Measurements from ENCODE around the gene TLE5.
"Not testable (repeated sequence)": the region's sequence is repeated elsewhere in the genome, so short reads cannot be mapped to it uniquely, and the experiment has no call there.

TLE5 gene

DNA sequence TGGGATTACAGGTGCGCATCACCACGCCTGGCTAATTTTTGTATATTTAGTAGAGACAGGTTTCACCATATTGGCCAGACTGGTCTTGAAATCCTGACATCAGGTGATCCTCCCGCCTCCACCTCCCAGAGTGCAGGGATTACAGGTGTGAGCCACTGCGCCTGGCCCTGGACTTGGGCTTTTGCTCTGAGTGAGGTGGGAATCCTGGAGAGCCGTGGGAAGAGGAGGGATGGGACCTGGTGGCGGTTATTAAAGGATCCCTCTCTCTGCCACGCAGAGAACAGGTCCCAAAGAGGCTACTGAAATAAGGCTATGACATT is 1.7 kb upstream of the TLE5 start:
- in situ Hi-C loops (cut with HindIII; ENCODE audit: low sequenced_read_pairs): no loop called here

DNA sequence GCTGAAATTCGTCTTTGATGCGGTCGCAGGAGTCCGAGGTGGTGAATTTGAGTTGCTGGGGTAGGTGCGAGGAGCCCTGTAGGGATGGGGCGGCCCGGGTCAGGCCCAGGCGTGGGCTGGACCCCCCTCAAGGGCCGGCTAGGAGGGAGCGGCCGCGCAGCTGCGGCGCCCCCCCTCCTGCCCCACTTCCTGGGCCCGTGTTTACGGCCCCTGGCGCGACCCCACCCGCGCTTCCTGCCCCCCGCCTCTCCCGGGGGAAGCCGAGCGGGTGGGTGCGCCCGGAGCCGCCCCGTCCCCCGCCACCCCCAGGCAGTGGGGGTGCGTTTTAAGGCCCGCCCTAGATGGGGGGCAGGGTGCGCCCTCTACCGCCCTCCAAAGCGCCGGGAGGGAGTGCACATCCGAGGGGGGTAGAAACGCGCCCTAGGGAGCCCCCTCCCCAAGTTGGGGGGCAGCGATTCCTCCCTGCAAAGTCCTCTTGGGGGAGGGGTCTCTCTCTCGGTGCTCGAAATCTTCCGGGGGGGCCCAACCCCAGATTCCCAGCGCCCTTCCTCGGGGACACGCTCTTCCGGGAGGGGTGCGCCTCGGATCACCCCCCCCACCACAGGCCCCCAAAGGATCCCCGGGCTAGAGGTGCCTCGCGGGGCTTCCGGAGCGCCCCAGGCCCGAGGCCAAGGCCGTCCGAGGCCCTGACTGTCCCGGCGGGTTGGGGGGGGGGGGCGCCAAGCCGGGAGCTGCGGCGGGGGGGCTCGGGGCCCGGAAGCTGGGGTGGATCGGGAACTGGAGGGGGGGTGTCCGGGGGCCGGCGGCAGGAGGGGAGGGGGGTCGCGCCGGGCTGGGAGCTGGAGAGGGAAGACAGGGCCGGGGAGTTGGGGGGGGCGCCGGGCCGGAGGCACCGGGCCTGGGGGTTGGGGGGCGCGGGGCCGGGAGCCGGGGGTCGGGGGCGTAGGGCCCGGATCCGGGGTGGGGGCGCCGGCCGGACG is 823 bp downstream of the TLE5 start:
- in situ Hi-C loops (cut with HindIII; ENCODE audit: low sequenced_read_pairs): no loop called here

DNA sequence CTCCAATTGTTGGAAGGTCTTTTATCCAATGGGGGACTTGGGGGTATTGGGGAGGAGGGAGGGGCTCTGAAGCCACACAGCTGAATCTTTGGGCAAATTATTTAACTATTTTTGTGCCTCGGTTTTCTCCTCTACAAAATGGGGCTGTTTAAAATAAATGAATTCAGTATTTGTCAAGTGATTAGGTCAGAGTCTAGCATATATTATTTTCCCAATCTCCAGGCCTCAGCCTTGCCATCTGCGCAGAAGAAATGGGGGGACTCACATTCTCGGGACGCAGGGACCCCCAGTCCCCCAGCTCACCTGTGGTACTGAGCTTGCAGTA is 1.5 kb downstream of the TLE5 start:
- in situ Hi-C loops (cut with HindIII; ENCODE audit: low sequenced_read_pairs): no loop called here

DNA sequence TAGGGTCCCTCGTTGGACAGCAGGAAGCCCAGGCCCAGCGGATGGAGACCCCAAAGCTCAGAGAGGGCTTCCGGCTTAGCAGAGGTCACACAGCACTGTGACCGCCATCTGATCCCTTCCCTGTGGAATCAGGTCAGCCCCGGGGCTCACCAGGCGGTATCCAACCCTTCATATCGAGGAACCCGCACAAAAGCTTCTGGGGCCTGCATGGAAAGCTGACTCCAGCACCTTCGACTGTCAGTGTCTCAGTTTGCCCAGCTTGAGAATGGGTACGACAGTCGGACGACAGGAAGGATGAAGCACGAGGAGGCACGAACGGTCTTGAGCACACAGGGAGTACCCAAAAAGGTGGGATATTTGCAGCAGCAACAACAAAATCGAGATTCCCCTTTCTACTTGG is 2.6 kb downstream of the TLE5 start:
- in situ Hi-C loops (cut with HindIII; ENCODE audit: low sequenced_read_pairs): no loop called here

DNA sequence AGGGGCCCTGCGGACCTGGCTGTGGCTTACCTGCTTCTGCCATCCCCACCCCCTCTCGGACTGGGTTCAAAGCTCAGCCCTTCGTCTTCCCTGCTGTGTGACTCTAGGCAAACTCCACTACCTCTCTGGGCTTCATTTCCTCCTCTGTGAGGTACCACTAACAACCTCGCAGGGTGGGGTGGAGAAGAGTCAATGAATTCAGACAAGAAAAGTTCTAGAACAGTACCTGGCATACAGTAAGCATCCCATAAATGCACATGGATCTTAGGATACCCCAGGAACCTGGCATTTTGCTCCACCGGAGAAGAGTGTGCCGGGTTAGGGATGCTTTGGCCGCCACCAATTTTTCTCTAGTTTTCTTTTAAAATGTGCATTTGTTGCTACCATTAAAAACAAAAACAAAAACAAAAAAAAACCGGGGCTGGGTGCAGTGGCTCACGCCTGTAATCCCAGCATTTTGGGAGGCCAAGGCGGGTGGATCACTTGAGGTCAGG is 3.4 kb downstream of the TLE5 start:
- in situ Hi-C loops (cut with HindIII; ENCODE audit: low sequenced_read_pairs): no loop called here

DNA sequence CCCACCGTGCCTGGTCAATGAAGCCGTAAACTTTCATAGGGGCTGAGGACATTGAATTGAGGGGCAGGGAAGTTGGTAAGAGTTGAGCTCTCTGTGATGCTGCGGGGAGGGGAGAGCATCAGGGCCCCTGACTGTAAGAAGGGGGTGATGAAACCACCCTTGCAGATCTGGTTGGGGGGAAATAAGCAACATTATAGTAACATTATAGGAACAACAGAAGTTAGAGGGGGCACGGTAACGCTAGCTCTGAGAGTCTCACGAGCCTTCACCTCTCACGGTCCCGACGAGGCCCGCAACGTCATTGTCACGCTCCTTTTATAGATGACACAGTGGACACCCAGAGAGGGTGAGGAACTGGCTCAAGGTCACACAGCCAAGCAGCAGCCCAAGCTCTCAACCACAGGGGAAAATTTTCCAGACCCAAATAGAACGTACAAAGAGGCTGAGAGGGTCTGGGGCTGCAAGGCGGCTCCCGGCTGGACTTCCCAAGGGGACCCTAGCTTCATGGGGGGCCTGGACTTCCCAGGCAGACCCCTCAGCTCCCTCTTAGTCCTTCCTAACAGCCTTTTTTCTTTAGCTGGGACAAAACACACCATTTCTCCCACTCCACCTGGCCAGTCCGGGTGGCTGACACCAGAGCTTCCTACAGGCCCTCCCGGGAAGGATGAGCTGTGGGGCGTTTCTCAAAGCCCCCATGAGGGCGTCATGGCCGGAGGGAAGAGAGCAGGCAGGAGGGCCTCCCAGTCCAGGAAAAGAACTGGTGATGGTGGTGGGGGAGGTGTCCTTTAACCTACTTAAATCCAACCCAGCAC is 4.1 kb downstream of the TLE5 start:
- in situ Hi-C loops (cut with HindIII; ENCODE audit: low sequenced_read_pairs): no loop called here

DNA sequence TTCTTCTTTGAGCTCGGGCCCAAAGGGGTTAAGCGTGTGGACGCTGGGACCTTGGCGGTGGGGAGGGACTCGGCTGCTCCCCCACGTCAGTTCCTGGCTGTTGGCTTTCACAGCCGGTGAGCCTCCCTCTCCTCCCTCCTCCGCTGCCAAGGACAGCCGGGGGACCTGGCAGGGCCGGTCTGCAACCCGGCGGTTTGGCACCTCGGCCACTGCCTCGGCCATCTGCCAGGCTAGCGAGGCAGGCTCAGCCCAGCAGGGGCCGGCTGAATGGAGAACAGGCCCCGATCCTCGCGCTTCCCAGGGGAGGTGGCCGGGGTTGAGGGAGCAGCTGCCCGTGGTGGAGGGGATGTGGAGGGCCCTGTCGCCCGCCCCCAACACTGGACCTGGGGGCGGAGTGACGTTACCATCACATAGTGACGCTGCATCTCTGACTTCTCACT is 5.0 kb downstream of the TLE5 start:
- in situ Hi-C loops (cut with HindIII; ENCODE audit: low sequenced_read_pairs): no loop called here

DNA sequence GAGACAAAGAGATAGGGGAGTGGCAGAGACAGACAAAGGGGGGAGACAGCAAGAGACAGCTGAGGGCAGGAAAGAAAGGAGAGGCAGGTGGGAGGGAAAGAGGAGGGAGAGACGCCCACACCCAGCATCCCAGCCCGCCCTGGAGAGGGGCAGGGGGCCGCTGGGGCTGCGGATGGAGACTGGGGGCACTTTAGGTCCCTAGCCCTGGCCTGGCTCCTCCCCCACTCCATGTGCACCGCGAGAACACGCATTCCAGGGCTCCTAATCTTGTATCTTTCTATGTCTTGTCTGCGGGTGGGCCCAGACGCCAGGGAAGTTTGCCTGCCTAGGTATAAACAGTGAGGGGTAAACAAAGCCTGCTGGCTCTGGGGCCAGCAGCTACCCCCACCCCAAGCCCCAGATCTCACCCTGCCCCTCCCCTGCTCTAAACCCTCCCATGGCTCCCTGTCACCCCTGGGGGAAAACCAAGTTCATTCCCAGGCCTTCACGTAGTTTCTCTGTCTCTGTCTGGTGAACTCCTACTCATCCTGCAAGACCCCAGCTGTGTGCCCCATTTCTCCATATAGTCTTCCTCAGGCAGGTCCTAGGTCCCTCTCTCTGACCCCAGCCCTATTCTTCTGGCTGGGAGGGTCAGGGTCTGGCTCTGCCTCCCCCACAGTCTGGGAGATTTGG is 5.7 kb downstream of the TLE5 start:
- in situ Hi-C loops (cut with HindIII; ENCODE audit: low sequenced_read_pairs): no loop called here

DNA sequence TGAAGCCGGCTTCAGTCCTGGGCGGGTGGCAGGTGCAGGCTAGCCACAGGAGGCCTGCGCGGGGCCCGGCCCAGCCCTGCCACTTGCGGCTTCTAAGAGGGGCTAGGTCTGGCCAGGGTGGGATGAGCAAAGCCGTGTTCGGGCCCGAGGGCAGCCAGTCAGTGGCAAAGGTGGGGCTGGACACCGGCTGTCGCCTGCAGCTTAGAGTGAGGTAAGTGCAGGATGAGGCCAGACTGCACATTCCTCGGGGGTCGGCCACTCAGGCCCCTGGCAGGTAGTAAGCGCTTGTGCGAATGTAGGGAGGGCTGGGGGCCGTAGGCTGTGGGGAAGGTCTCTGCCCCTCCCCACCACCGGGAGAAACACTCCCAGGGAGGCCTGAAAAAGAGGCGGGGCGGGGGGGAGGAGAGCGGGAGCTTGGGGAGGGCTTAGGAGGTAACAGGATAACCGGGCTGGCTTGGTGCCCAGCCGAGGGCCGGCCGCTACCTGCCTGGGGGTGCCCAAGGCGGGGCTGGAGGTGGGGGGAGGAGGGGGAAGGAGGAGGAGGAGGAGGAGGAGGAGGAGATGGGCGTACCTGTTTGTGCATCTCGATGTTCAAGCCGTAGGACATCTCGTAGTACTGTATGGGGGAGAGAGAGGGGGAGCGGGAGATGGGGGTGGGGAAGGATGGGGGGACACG is 6.4 kb downstream of the TLE5 start:
- in situ Hi-C loops (cut with HindIII; ENCODE audit: low sequenced_read_pairs): no loop called here

DNA sequence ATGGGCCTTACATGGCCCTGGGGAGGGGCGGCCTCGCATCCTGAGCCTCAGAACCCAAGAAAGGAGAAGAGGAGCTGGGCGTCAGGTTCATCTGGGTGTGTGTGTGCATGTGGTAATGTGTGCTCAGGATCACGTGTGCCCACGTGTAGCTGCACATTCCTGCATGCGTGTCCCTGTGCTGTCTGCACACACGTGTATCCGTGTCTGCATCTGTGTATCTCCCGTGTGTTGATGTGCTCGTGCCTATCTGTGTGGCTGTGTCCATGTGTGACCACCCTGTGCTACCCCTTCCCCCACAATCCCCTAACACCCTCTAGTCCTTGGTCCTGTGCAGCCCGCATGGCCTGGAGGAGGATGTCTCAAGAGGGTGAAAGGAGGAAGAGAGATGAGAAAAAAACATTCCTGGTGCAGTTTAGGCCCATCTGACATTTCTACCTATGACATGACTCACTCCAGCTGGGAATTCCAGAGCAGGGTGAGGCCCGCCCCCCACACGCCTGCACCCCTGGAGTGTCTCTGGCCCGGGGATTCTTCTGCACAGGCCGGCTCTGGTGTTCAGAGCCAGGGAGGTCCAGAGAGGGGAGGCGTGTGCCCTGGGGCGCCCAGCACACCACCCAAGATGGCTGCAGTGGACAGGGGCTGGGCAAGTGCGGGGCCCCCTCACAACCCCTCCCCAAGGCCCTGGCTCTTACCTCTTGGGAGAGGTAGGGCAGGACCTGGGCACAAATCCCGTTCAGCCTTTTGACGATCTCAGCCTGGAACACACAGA is 7.1 kb downstream of the TLE5 start:
- in situ Hi-C loops (cut with HindIII; ENCODE audit: low sequenced_read_pairs): no loop called here

DNA sequence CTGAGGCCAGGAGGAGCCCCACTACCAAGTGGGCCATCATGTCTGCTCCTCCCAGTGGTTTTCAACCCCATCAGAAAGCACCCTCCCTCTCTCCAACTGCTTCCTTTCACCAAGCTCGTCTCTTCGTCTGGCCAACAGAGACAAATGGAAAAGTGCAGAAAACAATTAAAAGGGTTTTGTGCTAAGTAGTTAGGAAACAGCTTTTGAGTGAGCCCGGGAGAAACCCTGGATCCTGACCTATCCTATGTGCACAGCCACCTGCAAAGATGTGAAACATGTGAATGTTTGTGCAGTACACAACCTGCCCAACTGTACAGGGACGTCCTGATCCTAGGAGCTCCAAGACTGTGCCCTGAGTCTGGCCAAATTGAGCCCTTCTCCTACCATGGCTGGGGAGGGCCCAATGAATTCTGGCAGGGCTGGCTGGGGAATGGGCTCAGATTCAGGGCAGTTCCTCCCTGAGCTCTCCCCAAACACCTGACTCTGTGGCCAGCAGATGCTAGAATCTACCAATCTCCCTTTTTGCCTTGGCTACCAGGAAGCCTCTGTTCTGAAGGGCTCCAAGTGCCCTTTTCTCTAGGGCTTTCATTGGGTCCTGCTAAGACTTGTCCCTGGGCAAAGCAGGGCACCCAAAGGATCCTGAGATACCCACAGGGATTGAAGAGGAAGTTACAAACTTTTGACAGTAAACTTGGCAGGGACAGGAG is 7.9 kb downstream of the TLE5 start:
- in situ Hi-C loops (cut with HindIII; ENCODE audit: low sequenced_read_pairs): no loop called here

DNA sequence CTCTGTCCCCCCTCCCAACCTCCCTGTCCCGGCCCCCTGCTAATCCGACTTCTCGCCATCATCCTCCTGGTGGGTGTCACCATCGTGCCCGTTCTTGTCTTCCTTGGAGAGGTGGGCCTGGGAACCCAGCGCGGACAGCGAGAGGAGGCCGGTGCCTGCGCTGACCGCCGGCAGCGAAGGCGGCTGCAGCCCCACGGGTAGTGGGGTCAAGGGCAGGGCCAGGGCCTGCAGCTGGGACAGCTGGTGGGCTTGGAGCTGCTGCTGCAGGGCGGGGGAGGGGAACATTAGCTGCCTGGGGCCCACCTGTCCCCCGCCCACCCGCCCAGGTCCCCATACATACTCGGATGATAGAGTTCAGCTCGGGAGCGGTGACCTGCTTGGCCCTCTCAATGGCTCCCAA is 8.5 kb downstream of the TLE5 start:
- in situ Hi-C loops (cut with HindIII; ENCODE audit: low sequenced_read_pairs): no loop called here

DNA sequence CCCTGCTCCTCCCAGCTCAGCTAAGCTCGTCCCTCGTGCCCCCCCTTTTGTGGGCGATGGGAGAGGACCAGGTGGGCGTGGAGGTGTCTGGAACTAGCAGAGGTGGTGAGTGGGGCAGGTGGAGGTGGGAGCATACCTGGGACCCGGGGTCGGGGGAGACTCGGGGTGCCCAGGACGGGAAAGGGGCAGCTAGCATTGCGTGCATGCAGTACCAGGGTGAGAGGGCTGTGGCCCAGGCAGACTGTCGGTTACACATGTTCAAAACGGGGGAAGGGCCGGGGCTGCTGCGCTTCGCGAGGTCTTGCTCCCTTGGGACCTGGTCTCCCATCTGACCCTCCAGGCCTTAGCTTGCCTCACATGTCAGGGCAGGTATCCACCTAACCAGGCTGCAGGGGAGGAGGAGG is 9.1 kb downstream of the TLE5 start:
- in situ Hi-C loops (cut with HindIII; ENCODE audit: low sequenced_read_pairs): no loop called here

DNA sequence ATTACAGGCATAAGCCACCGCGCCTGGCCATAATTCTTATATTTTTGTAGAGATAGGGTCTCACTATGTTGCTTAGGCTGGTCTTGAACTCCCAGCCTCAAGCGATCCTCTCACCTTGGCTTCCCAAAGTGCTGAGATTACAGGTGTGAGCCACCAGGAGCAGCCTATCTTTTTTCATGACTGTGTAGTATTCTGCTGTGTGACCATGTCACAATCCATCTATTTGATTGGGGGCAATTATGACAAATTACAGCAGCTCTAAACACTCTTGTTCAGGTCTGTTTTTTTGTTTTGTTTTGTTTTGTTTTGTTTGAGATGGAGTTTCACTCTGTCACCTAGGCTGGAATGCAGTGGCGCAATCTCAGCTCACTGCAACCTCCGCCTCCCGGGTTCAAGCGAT is 12.3 kb downstream of the TLE5 start:
- in situ Hi-C loops (cut with HindIII; ENCODE audit: low sequenced_read_pairs): not testable (repeated sequence)

DNA sequence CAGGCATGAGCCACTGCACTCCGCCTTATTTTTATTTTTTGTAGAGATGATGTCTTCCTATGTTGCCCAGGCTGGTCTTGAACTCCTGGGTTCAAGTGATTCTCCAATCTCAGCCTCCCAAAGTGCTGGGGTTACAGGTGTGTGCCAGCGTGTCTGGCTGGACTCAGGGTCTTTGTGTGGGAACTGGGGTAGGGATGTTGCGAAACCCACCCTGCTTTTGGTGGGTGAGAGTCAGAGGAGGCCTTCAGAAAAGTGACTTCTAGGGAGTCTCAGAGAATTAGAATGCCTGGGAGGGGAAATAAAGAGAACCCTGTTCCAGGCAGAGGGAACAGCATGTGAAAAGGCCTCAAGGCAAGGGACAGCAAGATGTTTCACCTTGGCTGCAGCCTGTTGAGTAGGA is 13.2 kb downstream of the TLE5 start:
- in situ Hi-C loops (cut with HindIII; ENCODE audit: low sequenced_read_pairs): no loop called here

DNA sequence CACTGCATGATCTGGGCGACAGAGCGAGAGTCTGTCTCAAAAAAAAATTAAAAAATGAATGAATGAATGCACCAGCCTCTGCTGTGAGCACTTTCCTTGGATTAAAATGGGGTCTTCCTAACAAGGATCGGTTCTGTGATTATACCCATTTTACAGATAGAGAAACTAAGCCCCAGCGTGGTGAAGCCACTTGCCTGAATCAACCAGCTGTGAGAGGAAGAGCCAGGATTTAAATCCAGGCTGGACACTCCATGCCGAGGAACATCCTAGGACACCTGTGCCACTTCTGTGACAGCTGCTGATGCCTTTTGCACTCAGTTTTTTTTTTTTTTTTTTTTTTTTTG is 14.1 kb downstream of the TLE5 start:
- in situ Hi-C loops (cut with HindIII; ENCODE audit: low sequenced_read_pairs): no loop called here

DNA sequence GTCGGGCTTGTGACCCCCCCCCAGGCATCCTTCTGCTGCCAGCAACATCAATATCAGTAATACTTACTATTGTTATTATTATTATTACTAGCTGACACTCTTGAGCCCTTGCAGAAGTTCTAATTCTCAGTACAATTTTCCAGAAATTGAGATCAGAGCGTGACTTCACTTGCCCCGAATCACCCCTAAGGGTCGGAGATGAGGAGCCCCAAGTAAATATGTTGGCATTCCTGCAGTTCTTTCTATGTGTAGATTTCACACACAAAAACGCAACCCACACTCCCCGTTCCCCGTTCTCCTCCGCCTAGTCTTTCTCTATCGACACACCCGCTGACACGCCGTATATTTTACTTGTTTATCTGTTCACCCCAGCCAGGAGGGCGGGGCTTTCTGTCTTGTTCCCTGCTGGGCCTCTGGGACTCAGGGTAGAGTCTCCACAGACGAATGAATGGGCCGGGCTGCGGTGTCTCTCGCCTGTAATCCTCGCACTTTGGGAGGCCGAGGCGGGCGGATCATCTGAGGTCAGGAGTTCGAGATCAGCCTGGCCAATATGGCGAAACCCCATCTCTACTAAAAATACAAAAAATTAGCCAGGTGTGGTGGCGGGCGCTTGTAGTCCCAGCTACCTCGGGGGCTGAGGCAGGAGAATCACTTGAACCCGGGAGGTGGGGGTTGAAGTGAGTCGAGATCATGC is 14.7 kb downstream of the TLE5 start:
- in situ Hi-C loops (cut with HindIII; ENCODE audit: low sequenced_read_pairs): no loop called here

DNA sequence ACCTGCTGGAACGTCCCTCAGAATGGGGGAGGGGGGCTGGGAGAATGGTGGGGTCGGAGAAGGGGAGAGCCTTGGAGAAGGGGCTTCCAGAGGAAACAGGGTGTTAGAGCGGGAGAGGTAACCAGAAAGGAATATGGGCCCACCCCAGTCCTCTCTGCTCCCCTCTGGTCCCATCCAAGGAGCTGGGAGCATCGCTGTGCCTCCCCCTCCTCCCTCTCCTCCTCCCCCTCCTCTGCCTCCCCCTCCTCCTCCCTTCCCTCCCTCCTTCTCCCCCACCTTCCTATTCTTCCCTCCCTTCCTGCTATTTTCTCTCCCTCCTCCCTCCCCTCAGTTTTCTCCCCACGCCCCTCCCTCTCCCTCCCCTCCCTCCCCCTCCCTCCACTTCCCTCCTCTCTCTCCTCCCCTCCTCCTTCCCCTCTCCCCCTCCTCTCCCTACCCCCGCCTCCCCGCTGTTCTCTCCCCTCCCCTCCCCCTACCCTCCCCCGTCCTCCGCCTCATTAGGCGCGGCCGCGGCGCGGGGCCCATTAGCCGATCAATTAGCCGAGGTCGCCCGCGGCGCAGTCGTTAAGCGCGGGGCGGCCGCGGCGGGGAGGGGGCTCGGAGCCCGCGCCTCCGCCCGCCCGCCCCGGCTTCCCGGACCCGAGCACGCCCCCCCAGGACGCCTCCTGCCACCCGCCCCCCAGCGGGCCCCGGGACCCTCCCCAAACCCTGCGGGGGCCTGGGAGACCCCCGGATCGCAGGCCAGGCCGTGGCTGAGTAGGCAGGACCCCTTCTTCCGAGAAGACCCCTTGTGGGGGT is 15.4 kb downstream of the TLE5 start:
- in situ Hi-C loops (cut with HindIII; ENCODE audit: low sequenced_read_pairs): no loop called here
